ENCODE results near the gene ADI1.
"Not testable (repeated sequence)": the region's sequence is repeated elsewhere in the genome, so short reads cannot be mapped to it uniquely, and the experiment has no call there.

Gene ADI1

DNA sequence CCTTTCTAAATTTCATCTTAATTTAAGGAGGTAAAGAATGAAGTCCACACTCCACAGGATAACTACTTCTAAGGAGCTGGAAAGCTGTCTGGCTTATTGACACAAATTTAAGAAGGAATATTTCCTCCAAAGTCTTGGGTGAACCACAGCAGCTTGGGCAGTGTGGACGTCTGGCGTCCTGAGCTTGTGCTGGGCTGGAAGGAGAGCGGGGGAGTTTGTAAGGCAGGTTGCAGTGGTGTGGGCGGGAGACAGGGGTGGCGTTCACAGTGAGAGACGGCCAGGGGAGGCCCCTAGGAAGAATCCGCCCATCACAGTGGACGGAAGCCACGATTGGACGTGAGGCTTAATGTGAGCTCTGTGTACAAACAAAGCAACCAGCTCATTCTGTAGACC, 25.7 kb downstream of the ADI1 start:
- no peak for DNase-seq (ENCODE audit: low read depth)

DNA sequence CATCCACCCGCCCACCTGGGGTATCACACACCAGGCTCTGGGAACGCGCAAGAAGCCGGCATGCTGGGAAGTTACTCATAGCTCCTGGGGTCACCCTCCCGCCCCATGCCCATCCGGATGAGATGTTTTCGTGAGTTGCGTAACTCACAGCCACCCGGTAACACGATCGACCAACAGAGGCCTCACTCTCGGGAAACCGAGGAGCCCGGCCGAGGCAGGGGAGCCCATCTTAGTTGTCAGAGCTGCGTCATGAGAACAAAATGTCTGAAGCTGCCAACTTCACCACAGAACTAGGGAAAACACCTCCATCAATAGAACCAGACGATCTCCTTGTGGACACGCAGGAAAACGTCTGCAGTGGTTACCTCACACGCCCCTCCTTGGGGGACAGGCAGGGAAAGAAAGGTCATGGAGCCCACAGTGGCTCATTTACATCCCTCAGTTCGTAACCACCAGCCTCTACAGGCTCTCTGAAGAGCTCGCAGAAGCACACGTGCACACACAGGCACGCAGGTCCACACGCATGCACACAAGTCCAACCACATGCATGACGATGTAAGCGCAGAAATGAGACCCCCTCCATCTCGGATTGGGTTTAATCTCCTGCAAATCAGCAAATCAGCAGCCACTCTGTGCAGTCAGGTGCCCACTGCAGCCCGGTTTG, 26.2 kb downstream of the ADI1 start:
- DNase-seq (ENCODE audit: low read depth): no peak

DNA sequence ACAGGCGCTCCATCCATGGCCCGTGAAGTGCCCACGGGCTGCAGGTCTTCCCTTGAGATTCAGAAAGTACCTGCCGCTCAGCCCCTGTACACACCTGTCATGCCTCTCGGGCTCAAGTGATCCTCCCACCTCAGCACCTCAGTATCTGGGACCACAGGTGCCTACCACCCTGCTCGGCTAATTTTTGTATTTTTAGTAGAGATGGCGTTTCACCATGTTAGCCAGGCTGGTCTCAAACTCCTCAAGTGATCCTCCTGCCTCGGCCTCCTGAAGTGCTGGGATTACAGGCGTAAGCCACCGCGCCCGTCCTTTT, 26.9 kb downstream of the ADI1 start:
- not testable (repeated sequence) for DNase-seq (ENCODE audit: low read depth)

DNA sequence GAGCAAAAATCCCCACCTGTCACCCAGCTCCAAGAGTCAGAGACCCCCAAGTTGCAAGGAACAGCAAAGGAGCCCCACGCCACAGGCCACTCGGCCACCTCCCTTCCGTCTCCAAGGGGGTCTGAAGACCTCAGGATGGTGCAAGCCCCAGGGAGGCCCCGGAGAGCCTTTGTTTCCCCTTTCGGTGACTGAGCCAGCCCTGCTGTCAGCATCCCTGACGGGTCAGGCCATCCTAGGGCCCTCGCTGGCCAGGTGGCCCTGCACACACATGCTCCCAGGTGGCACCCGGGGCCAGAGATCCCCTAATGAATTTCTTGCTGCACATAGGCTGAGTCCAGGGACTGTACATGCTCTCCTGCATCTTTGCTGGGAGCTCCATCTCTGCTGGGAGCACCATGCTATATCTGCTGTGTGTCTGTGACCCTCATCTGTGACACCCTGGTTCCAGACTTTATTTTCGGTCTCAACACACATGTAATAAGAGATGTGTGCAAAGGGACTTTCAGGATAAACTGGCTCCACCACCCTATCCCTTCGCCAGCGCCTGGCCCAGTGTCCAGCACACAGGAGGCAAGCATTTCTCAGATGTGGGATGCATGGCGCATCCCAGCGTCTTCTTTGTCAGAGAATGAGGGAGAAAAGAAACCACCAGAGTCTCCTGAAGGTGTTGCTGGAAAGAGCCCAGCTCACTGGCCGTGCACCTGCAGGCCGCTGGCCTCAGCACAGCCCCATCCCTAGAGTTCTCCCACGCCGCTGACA, 27.4 kb downstream of the ADI1 start:
- DNase-seq (ENCODE audit: low read depth): no peak

DNA sequence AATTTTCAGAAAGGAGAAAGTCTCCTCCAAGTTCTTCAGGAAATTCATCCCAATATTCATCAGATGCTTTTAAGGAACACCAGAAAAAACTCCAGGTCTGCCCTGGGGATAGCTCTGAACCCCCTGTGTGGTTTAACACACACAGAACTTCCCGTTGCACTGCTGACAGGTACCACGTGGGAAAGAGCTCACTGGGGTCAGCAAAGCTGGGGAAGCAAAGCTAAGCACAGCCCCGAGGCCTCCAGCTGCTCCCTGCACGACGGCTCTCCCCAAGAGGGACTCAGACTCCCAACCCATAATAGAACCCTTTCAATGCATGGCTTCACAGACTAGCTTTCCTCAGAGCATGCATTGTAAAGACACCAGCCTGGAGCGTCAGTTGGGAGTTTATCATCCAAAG, 28.0 kb downstream of the ADI1 start:
- no peak for DNase-seq (ENCODE audit: low read depth)

DNA sequence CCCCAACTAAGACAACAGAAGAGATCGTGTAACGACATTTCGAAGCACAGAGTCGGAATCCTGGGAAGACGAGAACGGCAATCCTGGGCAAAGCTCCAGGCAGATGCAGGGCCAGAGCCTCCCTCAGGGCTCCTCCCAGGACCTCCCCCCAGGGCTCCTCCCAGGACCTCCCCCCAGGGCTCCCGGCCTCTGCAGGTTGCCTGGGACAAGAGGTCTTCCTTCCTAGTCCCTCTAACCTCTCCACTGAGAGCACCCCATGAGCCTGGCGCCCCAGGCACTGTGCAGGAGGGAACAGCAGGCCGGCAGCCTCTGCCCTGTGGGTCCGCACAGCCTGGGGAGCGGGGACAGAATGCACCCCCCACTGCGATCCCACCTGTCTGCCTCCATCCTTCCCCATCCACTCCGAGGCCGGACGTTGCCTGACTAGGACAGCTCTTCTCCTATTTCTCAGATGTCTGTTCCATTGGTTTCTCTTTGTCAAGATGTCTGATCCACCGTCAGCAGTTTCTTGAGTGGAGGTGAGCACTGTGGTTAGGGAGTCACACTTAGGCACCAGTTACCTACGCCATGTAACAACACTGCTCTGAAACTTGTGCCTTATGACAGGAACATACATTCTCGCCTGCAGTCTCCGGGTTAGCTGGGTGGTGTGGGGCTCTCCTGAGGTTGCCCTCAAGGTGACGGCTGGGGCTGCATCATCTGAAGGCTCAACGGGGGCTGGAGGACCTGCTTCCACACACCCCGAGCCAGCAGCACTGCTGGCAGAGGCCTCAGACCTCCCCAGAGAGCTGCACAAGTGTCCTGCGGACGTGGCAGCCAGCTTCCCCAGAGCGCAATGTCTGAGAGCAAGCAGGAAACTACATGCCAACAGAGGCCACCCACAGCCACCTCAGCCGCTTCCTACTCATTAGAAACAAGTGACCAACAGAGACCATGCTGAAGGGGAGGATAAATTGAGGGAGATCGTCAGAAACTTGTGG, 28.9 kb downstream of the ADI1 start:
- no peak for DNase-seq (ENCODE audit: low read depth)

DNA sequence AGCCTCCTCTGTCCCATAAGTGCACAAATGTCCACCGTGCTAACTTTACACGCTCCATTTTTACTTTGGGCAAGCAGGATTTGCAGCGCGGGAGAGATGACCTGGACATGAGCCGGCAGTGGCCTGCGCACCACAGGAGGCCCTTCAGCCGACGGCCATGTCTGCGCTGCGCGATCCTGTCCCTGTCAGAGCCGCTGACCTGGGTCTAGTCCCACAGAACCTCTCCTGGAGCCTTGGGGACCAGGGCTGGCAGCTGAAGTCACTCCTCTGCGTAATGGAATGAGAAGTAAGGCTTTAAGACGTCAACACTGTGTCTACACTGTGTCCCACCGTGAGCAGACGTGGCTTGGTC, 29.6 kb downstream of the ADI1 start:
- DNase-seq (ENCODE audit: low read depth): no peak

DNA sequence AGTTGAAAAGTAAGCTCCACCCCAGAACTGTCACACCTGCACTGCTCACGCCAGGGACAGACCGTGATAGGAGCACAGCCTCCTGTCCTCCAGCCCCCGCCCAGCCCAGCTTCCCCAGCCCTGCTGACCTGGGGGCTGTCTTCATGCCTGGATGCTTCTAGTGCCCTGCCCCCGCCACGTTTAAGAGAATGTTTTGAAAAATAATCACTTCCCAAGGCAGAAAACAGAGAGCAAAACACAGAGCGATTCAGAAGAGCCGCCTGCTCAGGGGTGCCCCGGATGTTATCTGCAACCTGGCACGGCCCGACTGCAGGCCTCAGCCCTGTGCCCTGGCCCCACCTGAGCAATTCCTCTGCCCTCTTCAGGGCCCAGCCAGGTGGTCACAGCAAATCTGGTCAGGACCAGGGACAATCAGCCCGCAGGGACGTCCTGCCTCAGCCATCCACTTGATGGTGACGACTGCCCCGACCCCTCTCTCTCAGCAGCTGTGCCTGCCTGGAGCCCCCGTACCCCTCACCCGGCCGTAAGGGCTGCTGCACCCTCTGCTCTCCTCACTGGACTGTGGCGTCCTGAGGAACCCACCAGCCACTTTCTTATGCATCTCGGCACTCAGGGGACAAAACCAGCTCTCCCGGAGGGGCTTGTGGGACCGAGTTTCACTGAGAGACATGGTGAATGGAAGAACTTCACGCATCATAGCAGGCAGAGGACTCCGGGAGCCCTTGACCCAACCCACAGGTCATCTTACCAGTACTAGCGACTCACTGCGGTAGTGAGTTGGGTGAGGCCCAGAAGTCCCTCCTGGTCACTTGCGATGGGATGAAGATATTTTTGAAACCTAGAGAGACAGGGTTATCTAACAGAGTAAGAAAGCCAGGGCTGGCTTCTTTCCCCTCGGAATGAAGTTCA, 30.2 kb downstream of the ADI1 start:
- DNase-seq (ENCODE audit: low read depth): no peak

DNA sequence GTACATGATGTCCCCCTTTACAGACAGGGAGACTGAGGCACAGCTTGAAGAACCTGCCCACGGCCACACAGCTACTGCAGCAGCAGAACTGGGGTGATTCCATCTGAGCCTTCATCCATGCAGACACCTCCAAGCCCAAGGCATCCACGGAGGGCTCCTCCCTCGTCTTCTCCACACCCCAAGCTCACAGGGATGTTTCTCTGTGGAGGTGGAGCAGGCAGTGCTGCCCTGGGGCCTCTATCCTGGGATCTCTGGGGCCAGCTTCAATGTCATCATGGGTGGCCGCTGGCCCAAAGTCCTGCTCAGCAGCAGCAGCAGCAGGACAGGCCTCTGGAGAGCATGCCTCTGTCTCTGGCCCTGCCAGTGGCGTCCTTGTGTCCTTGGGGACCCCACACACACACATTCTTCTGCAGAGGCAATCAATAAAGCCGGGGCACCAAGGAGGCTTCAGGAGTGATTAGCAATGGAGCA, 31.2 kb downstream of the ADI1 start:
- no peak for DNase-seq (ENCODE audit: low read depth)

DNA sequence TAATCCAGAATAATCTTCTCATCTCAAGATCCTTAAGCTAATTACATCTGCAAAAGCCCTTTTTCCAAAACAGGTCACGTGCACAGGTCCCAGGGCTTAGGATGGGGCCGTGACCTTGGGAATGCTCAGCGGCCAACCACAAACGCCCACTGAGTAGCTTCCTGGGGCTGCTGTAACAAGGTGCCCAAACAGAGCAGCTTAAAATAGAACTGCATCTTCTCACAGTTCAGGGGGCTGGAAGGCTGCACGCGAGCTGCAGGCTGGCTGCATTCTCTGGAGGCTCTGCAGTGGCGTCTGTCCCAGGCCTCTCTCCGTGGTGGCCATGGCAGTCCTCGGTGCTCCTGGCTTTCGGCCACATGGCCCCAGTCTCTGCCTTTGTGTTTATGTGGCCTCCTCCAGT, 31.9 kb downstream of the ADI1 start:
- no peak for DNase-seq (ENCODE audit: low read depth)

DNA sequence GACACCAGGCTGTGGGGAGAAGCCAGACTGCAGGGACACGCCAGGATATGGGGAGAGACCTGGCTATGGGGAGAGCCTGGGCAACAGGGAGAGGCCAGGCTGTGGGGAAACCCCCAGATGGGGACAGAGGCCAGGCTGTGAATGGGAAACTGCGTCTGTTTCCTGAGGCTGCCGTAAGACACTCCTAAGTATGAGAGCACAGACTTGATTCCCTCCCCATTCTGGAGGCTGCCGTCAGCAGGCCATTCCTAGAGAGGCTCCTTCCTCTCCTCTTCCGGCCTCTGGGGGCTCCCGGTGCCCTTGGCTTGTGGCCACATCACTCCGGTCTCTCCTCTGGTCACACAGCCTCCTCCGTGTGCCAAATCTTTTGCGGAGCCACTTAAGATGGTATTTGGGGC, 32.3 kb downstream of the ADI1 start:
- DNase-seq (ENCODE audit: low read depth): no peak

DNA sequence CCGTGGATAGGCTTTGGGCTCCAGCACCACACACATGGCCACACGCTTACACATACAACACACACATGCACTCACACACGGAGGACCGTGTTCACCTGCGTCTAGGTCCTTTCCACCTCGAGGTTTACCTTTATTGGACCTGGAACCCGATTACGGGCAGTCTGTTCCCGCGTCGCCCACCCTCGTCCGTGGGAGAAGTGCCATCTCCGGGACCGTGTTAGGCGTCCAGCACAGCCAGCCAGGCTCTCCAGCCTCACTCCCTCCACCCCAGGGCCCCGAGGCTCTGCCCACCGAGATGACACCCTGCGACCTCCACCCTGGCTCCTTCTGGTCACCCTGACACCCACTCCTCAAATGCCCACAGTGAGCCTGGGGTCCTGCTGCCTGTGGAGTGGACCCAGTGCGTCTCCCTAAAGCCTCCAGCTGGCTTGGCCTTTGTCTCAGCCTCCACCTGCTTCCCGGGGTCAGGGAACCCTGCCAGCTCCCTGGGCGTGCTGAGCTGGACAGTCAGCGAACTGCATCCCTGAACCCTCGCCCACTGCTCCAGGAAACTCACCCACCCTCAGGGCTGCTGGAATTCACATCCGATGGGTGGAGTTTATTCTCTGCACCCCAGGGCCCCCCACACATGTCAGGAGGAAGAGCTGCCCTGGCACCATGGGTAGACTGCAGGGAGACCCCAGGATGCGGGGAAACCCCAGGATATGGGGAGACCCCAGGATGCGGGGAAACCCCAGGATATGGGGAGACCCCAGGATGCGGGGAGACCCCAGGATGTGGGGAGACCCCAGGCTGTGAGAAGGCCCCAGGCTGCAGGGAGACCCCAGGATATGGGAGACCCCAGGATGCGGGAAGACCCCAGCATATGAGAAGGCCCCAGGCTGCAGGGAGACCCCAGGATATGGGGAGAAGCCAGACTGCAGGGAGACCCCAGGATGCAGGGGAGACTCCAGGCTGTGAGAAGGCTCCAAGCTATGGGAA, 33.0 kb downstream of the ADI1 start:
- DNase-seq (ENCODE audit: low read depth): no peak

DNA sequence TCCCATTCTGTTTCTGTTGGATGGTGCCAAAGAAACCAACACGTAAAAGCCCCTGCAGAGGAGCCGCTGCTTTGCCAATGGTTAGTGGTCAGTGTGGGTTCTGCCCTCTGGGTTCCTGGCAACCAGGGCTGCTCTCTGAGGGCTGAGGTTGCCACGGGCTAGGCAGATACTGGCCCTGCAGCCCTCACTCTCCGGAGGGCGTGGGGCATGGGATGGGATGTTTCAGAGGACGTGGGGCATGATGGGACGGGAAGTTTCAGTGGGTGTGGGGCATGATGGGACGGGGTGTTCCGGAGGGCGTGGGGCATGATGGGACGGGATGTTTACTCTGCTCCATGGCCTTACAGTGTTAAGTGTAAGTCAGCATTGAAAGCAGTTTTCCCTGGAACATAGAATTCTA, 34.2 kb downstream of the ADI1 start:
- no peak for DNase-seq (ENCODE audit: low read depth)

DNA sequence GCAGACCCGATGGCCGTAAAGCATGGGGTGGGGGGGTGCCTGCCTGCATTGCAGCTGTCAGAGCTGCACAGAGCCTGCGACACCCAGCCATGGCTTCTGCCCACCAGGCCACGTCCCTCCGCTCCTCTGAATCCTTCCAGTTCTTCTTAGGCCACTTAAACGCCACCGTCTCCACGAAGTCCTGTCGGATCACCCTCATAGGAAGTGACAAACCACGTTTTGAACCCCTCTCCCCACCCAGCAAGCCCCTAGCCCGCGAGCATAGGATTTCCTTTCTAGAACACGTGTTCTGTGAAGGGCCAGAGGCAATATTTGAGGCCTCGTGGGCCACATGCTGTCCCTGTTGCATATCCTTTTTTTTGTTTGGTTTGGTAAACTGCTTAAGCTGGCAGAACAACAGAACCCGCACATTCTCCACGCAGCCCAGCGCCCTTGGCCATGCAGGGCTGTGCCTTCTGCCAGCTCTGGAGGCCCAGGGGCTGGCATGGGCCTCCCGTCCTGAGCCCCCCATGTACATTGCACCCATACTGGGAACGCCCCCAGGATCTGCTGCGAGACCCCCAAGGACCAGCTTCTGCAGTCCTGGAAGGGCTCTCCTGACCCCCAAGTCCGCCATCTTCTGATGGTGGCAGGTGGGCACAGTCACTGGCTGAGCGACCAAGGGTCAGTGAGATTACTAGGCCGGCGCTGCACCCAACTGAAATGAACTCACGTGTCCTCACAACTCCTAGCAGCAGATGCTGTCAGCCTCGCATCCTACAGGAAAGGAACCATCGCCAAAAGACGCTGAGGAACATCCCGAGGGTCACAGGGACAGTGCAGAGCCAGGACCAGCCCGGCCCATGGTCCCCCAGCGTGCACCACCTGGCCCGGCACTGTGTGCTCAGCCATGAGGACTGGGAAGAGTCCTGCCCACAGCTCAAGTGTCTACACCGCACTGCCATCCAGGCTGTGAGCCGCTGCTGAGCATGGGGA, 35.1 kb downstream of the ADI1 start:
- DNase-seq (ENCODE audit: low read depth): no peak

DNA sequence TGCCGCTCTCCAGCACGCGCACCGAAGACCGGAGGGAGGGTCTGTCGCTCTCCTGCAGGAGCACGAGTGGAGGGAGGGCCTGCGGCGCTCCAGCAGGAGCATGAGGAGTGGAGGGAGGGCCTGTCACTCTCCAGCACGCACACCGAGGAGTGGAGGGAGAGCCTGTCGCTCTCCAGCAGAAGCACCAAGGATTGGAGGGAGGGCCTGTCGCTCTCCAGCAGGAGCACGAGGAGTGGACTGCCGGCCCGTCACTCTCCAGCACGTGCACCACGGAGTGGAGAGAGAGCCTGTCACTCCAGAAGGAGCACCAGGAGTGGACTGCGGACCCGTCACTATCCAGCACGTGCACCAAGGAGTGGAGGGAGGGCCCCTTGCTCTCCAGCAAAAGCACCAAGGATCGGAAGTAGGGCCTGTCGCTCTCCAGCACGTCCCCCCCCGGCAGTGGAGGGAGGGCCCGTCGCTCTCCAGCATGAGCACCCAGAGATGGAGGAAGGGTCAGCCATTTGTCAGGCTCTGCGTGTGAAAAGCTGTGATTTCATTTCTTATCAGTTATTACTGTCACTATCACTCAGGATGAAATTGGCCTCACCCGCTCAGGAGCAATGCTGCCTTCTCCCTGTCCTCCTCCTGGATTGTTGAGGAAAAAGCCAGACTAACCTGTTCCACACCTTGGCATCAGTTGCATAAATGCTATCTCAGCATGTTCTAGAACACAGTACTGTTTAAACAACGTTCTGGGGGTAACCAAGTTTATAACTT, 35.9 kb downstream of the ADI1 start:
- no peak for DNase-seq (ENCODE audit: low read depth)

DNA sequence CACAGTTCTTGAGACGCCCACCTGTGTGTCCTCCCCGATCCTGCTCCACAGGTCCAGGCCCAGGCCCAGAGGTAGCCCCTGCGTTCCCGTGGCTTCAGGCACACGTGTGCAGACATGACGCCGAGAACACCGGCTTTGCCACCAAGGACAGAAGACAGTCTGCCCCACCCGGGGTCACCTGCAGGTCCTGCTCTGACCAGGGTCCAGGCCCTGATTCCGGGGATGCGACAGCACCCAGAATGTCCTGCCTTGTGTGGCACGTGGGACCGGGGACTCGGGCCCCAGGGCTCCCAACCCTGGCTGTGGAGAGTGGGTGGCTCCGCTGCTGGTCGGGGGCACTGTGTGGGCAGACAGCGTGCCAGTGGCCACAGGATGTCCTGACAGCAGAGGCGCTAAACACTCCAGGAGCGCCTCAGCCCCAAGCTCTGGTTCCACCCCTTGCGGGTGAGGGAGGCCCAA, 36.9 kb downstream of the ADI1 start:
- DNase-seq (ENCODE audit: low read depth): no peak

DNA sequence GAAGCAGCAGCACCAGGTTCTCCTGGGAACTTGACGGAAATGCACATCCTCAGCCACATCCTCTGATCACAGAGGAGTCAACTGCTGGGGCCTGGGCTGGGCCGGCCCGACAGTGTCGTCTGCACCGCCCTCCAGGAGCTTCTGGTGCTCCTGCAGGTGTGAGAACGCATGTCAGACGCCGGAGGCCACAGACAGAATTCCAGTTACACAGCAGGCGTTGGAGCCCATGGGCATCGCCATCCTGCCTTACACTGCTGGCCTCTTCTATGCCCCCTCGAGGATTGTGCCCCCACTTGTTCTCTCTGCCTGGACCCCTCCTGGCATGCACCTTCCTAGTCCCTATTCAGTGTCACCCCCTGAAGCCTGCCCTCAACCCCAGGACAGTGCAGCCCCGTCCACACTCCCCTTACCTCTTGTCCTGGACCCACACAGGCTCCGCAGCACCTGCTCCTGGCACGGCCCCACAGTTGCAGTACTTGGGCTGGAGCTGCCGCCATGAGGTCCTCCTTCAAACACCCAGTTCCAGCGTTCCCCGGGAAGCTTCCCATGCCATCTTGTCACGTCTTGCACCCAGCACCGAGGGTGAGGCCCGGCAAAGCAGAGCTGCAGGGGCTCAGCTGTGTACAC, 37.5 kb downstream of the ADI1 start:
- DNase-seq (ENCODE audit: low read depth): no peak

DNA sequence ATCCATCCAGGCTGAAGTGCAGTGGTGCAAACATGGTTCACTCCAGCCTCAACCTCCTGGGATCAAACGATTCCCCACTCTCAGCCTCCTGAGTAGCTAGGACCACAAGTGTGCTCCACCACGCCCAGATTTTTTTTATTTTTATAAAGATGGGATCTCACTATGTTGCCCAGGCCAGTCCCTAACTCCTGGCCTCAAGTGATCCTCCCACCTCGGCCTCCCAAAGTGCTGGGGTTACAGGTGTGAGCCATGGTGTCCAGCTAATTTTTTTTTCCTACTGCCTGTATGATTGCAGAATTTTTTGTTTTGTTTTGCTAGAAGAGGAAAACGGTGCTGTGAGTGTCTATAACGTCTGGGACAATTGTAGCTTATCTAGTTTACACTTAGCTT, 38.3 kb downstream of the ADI1 start:
- DNase-seq (ENCODE audit: low read depth): no peak

Data from HS-27A (cell line).